Measurements from ENCODE around the gene PJA1. TPM values are rescaled to one million over a fixed set of nuclear protein-coding genes. Genes with fewer than 3 reads are reported as not detected.

PJA1 gene
- polyA plus RNA-seq, 2 of the 4 experiments (the other 2 are of a cell fraction) = 19.6 to 20.2 TPM

DNA sequence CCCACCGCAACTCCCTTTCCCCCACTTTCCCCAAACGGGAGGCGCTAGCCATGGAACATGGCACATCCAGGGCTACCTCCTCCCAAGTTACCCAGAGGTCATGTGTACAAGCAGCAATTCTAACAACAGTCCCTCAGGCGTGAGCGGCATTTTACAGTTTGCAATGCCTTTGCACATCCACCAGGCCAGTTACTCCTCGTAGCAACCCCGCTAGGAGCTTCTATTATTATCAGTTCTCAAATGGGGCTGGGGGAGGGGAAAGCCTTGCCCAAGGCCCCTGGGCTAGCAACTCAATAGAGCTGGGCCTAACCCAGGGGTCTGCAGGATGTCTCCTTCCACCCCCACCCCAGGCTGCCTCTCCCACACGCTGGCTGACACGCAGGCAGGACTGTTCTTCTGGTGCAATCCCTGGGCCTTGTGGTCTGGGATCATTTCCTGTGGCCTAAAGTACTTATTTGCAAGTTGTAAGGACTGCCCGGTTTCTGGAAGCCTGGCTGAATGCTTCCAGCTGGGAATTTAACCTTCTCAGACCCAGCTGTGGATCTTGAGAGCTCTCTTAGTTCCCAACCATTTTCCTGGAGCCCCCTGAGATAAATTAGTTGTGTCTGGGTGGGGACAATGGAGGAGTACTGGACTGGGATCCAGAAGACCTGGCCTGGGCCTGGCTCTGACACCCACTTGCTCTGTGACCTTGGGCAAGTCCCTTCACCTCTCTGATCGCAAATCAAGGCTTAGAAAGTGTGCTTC, 27.7 kb downstream of the PJA1 start:
- CTCF ChIA-PET = interaction anchor here (1.0 to 2.0 kb wide), 2 partner anchors 21 to 310 kb away, joined by 3 to 5 read pairs; no protein-coding TSS in a partner anchor
- Histone ChIP-seq H3K9me3 (no peaks in the 10 kb centered on the region), H3K4me1 (no peaks in the 10 kb centered on the region), H3K4me2 (no peak overlapping the region), H3K4me3 (no peak overlapping the region), H3K27ac (no peak overlapping the region)
- POLR2A ChIA-PET = no interaction called here
- DNase-seq (ENCODE audit: low read depth in 1 of 2, low spot score in 1 of 2) = no peak
- ATAC-seq = no peak
- no peak for FAIRE-seq
- 89% methylated on average over 10 of the region's 11 CpGs for WGBS (ENCODE audit: missing lambda C conversion rate)
- TF ChIP-seq CBX8 (IDR thresholded peaks at IDR 0.05) (no peak), NR3C1 (IDR thresholded peaks at IDR 0.05) (no peak)

DNA sequence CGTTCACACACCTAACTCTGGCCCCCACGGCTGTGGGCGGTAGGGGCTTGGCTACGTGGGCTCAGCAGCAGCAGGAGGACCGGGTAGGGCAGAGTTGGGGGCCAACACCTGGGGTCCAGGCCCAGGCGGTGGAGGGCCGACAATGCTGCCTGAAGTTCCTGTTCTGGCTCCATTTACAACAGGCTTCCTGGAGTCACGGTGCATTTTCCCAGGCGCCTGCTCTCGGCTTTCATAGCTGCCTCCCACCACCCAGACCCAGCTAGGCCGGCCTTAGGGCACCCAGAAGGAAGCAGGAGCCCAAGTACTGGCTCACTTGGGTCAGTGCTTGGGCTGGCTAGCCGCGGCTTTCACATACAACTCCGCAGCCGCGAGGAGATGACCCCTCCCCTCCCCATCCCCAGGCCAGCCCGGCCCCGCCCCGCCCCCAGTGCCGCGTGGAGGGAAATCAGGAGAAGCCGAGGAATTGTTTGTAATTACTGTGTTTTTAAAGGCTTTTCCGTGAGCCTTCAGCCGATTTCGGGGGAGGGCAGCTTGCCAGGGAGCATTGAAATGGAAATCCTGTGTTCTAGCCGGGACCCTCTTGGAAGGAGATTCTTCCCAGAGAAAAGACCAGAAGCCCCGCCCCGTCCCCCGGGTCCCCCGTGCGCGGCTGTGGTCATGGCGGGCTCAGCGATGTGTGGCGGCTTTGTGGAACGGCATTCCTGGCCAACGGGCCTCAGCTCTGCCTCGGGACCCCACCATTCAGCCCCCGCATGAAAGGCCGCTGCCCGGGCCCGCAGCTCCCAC, 28.5 kb downstream of the PJA1 start:
- no peak overlapping the region for H3K4me2 ChIP-seq
- ATAC-seq (no peak), DNase-seq (ENCODE audit: low read depth in 1 of 2, low spot score in 1 of 2) (no peak), FAIRE-seq (no peak)
- H3K9me3 ChIP-seq = no peaks in the 10 kb centered on the region
- TF ChIP-seq GATA3 (IDR thresholded peaks at IDR 0.05; ENCODE audit: borderline replicate concordance) = no peak
- TF ChIP-seq ZSCAN20 (CRISPR knock-in tag; IDR thresholded peaks at IDR 0.05) = no peak
- TF ChIP-seq, protein P1, sequence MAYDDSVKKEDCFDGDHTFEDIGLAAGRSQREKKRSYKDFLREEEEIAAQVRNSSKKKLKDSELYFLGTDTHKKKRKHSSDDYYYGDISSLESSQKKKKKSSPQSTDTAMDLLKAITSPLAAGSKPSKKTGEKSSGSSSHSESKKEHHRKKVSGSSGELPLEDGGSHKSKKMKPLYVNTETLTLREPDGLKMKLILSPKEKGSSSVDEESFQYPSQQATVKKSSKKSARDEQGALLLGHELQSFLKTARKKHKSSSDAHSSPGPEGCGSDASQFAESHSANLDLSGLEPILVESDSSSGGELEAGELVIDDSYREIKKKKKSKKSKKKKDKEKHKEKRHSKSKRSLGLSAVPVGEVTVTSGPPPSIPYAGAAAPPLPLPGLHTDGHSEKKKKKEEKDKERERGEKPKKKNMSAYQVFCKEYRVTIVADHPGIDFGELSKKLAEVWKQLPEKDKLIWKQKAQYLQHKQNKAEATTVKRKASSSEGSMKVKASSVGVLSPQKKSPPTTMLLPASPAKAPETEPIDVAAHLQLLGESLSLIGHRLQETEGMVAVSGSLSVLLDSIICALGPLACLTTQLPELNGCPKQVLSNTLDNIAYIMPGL (CRISPR knock-in tag; IDR thresholded peaks at IDR 0.05; ENCODE audit: borderline replicate concordance) = no peak
- TF ChIP-seq SMC3 (IDR thresholded peaks at IDR 0.05) = no peak
- TF ChIP-seq, protein P2, sequence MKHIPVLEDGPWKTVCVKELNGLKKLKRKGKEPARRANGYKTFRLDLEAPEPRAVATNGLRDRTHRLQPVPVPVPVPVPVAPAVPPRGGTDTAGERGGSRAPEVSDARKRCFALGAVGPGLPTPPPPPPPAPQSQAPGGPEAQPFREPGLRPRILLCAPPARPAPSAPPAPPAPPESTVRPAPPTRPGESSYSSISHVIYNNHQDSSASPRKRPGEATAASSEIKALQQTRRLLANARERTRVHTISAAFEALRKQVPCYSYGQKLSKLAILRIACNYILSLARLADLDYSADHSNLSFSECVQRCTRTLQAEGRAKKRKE (CRISPR knock-in tag; IDR thresholded peaks at IDR 0.05; ENCODE audit: low read depth) = no peak
- no peak overlapping the region for H3K27ac ChIP-seq
- CTCF ChIA-PET = interaction anchor here (1.0 to 2.0 kb wide), 4 partner anchors 9 to 309 kb away, joined by 3 to 6 read pairs (median 5); no protein-coding TSS in a partner anchor
- no peaks in the 10 kb centered on the region for H3K4me1 ChIP-seq
- POLR2A ChIA-PET = no interaction called here
- no peak overlapping the region for H3K4me3 ChIP-seq
- 87% methylated on average over 28 of the region's 42 CpGs for WGBS (ENCODE audit: missing lambda C conversion rate)

DNA sequence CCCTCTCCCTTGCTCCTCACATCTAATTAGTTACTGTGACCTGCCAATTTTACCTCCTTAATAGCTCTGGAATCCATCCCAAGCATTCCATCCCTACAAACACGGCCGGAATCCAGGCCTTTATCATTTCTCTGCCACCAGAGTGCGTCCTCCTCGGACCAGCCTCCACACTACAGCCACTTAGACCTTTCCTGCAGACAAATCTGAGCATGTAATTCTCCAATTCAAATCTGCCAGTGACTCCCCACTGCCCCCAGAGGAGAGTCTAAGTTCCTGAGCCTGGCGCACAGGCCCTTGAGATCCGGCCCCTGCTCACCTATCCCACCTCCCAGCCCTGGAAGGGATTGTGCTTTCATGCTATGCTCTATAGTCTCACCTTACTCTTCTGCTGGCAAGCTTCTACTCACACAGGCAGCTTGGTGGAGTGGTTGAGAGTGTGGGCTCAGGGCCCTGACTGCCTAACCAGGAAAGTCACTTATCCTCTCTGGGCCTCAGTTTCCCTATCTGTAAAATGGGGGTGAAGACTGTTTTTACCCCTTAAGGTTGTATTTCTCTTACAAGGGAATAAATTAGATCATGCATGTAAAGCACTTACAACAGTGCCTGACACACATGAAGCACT, 31.2 kb downstream of the PJA1 start:
- H3K4me2 ChIP-seq = no peak overlapping the region
- ATAC-seq (peak; percentile 94 to 100), FAIRE-seq (peak; percentile 96), DNase-seq (ENCODE audit: low read depth in 1 of 2, low spot score in 1 of 2) (peak; percentile 58 to 78)
- H3K4me3 ChIP-seq = no peak overlapping the region
- CTCF ChIA-PET = interaction anchor here (0.7 to 1.9 kb wide), 11 partner anchors 11 to 307 kb away, joined by 3 to 11 read pairs (median 4); no protein-coding TSS in a partner anchor
- H3K9me3 ChIP-seq = no peaks in the 10 kb centered on the region
- TF ChIP-seq SMC3 (IDR thresholded peaks at IDR 0.05) (peak; percentile 59), RAD21 (conservative IDR thresholded peaks at IDR 0.05 in 1 of 2, IDR thresholded peaks at IDR 0.05 in 1 of 2) (peak; percentile 41 to 53)
- TF ChIP-seq, protein P3, sequence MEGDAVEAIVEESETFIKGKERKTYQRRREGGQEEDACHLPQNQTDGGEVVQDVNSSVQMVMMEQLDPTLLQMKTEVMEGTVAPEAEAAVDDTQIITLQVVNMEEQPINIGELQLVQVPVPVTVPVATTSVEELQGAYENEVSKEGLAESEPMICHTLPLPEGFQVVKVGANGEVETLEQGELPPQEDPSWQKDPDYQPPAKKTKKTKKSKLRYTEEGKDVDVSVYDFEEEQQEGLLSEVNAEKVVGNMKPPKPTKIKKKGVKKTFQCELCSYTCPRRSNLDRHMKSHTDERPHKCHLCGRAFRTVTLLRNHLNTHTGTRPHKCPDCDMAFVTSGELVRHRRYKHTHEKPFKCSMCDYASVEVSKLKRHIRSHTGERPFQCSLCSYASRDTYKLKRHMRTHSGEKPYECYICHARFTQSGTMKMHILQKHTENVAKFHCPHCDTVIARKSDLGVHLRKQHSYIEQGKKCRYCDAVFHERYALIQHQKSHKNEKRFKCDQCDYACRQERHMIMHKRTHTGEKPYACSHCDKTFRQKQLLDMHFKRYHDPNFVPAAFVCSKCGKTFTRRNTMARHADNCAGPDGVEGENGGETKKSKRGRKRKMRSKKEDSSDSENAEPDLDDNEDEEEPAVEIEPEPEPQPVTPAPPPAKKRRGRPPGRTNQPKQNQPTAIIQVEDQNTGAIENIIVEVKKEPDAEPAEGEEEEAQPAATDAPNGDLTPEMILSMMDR (IDR thresholded peaks at IDR 0.05) = peak; percentile 51
- TF ChIP-seq, protein P4, sequence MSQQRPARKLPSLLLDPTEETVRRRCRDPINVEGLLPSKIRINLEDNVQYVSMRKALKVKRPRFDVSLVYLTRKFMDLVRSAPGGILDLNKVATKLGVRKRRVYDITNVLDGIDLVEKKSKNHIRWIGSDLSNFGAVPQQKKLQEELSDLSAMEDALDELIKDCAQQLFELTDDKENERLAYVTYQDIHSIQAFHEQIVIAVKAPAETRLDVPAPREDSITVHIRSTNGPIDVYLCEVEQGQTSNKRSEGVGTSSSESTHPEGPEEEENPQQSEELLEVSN (IDR thresholded peaks at IDR 0.05; ENCODE audit: borderline replicate concordance, low read depth) = no peak
- POLR2A ChIA-PET = interaction anchor here (0.6 kb wide), 1 partner anchor 11 kb away, joined by 10 read pairs; no protein-coding TSS in a partner anchor
- H3K27ac ChIP-seq = no peak overlapping the region
- no peaks in the 10 kb centered on the region for H3K4me1 ChIP-seq
- 3% methylated on average over 6 of the region's 6 CpGs for WGBS (ENCODE audit: missing lambda C conversion rate)
